GM23338 (cell line): Measurements from ENCODE around the gene KLHL13. TPM values are rescaled to one million over a fixed set of nuclear protein-coding genes. Genes with fewer than 3 reads are reported as not detected.

Source experiments
- ATAC-seq: fragments of 200-7000 bp; cut with Tn5 transposase; 3 replicates; pipeline ENCODE4 v1.9.1; 2020
- DNase-seq: peaks from one replicate; pipeline ENCODE4 v3.0.0-alpha.2; 2015; ENCODE audit warnings: low spot score
- H2AFZ ChIP-seq: fragments of 200-600 bp; sonication (generic); 2 replicates; pipeline ENCODE4 v1.8.0; 2016; ENCODE audit warnings: antibody characterized with exemption, mild to moderate bottlenecking, moderate library complexity
- H3F3A ChIP-seq: fragments of 200-600 bp; sonication (generic); replicated peaks from 2 replicates; pipeline ENCODE4 v1.8.0; 2017; ENCODE audit warnings: antibody characterized with exemption, mixed run types, low read depth
- H3K27ac ChIP-seq: fragments of 200-600 bp; sonication (generic); 2 replicates; pipeline ENCODE4 v1.6.1; 2016; ENCODE audit warnings: low read depth
- H3K27me3 ChIP-seq: fragments of 200-600 bp; sonication (generic); 2 replicates; pipeline ENCODE4 v1.8.0; 2016; ENCODE audit warnings: mild to moderate bottlenecking, mixed run types, moderate library complexity; ENCODE audit not compliant: insufficient read depth
- H3K36me3 ChIP-seq: fragments of 200-600 bp; sonication (generic); 2 replicates; pipeline ENCODE4 v1.8.0; 2016; ENCODE audit warnings: mild to moderate bottlenecking; ENCODE audit not compliant: insufficient read depth
- H3K4me1 ChIP-seq: fragments of 200-600 bp; sonication (generic); 2 replicates; pipeline ENCODE4 v1.8.0; 2016; ENCODE audit warnings: mild to moderate bottlenecking, moderate library complexity; ENCODE audit not compliant: insufficient read depth
- H3K4me2 ChIP-seq: fragments of 200-600 bp; sonication (generic); 2 replicates; pipeline ENCODE4 v1.7.1; 2017; ENCODE audit warnings: mixed run types
- H3K4me3 ChIP-seq: fragments of 200-600 bp; sonication (generic); 2 replicates; pipeline ENCODE4 v1.6.1; 2016; ENCODE audit warnings: mixed run types
- H3K79me2 ChIP-seq: fragments of 200-600 bp; sonication (generic); replicated peaks from 2 replicates; pipeline ENCODE4 v1.8.0; 2017; ENCODE audit warnings: mild to moderate bottlenecking; ENCODE audit not compliant: insufficient read depth
- H3K9me2 ChIP-seq: fragments of 200-600 bp; sonication (generic); 2 replicates; pipeline ENCODE4 v1.8.0; 2017; ENCODE audit not compliant: insufficient read depth
- H4K20me1 ChIP-seq: fragments of 200-600 bp; sonication (generic); replicated peaks from 2 replicates; pipeline ENCODE4 v1.8.0; 2017; ENCODE audit warnings: mild to moderate bottlenecking; ENCODE audit not compliant: insufficient read depth
- H3K27ac Mint-ChIP-seq: 2 replicates; pipeline ENCODE4 v1.8.0; 2020; ENCODE audit warnings: inconsistent platforms, mild to moderate bottlenecking, moderate library complexity, mixed read lengths
- H3K27me3 Mint-ChIP-seq: 3 replicates; pipeline ENCODE4 v1.8.0; 2022; ENCODE audit warnings: low read depth, mild to moderate bottlenecking, moderate library complexity, mixed read lengths, inconsistent platforms; ENCODE audit not compliant: insufficient read depth, poor library complexity
- H3K36me3 Mint-ChIP-seq: 3 replicates; pipeline ENCODE4 v1.8.0; 2021; ENCODE audit warnings: low read depth, mild to moderate bottlenecking, inconsistent platforms, moderate library complexity, mixed read lengths
- H3K4me1 Mint-ChIP-seq: 3 replicates; pipeline ENCODE4 v1.8.0; 2020; ENCODE audit warnings: mild to moderate bottlenecking, inconsistent platforms, mixed read lengths
- H3K4me3 Mint-ChIP-seq: 3 replicates; pipeline ENCODE4 v1.8.0; 2021; ENCODE audit warnings: moderate library complexity, mild to moderate bottlenecking, inconsistent platforms, mixed read lengths
- H3K9me3 Mint-ChIP-seq: 3 replicates; pipeline ENCODE4 v1.8.0; 2020; ENCODE audit warnings: moderate library complexity, mild to moderate bottlenecking, inconsistent platforms, mixed read lengths
- CREB1 ChIP-seq: fragments of 250-450 bp; sonication (Bioruptor Pico); IDR thresholded peaks from 2 replicates; pipeline ENCODE4 v1.5.0; 2020; ENCODE audit warnings: low read depth, mild to moderate bottlenecking, moderate library complexity
- ETS1 ChIP-seq: IDR thresholded peaks from 2 replicates; pipeline ENCODE4 v1.6.1; 2016; ENCODE audit warnings: antibody characterized with exemption
- JUNB ChIP-seq: IDR thresholded peaks from one replicate; pipeline ENCODE4 v1.6.1; 2016; ENCODE audit warnings: antibody characterized with exemption; ENCODE audit not compliant: unreplicated experiment
- NANOG ChIP-seq: IDR thresholded peaks from 2 replicates; pipeline ENCODE4 v1.6.1; 2016; ENCODE audit warnings: antibody characterized with exemption, borderline replicate concordance
- POLR2AphosphoS5 ChIP-seq: IDR thresholded peaks from 2 replicates; pipeline ENCODE4 v1.6.1; 2016; ENCODE audit warnings: antibody characterized with exemption, low read depth
- ZNF114 ChIP-seq: fragments of 250-450 bp; sonication (Bioruptor Pico); IDR thresholded peaks from 2 replicates; pipeline ENCODE4 v1.5.0; 2020; ENCODE audit warnings: mild to moderate bottlenecking, moderate library complexity
- ZNF331 ChIP-seq: fragments of 250-450 bp; sonication (Bioruptor Pico); IDR thresholded peaks from 2 replicates; pipeline ENCODE4 v1.5.0; 2020; ENCODE audit warnings: low read depth, mild to moderate bottlenecking, moderate library complexity
- ZNF462 ChIP-seq: fragments of 250-450 bp; sonication (Bioruptor Pico); IDR thresholded peaks from 2 replicates; pipeline ENCODE4 v1.5.0; 2020; ENCODE audit warnings: mild to moderate bottlenecking, moderate library complexity
- polyA plus RNA-seq: library from polyadenylated mRNA; unstranded; fragments of >200 nt; fragmentation: Nextera tagmentation; extraction: Ambion mirVana; gene quantifications from 2 replicates; pipeline ENCODE4 v1.2.1, GENCODE V29; 2016
- total RNA-seq: library from RNA; depleted of rRNA; stranded (reverse); fragments of >200 nt; shearing (Covaris generic); gene quantifications from 2 replicates; pipeline ENCODE4 v1.2.3, GENCODE V29; 2014

KLHL13 gene
- total and polyA plus RNA-seq, 2 experiments from 2014 or later, result 5.9 to 10.9 TPM

GRCh38 chrX:118039591-118039990 is 77.0 kb downstream of the KLHL13 start (continued):
- TF ChIP-seq ZNF462 (no peak), NANOG (no peak), ETS1 (no peak), CREB1 (CRISPR knock-in tag) (no peak), JUNB (no peak)

- Histone ChIP-seq H2AFZ (no peak overlapping the region), H3K79me2 (no peaks in the 10 kb centered on the region), H4K20me1 (no peaks in the 10 kb centered on the region), H3K36me3 (no peaks in the 10 kb centered on the region), H3K27ac (no peak overlapping the region), H3K4me1 (no peaks in the 10 kb centered on the region), H3K27me3 (no peaks in the 10 kb centered on the region), H3F3A (no peaks in the 10 kb centered on the region), H3K4me2 (no peak overlapping the region), H3K4me3 (no peak overlapping the region), H3K9me2 (no peaks in the 10 kb centered on the region)
- ATAC-seq (no peak), DNase-seq (no peak)
- H3K9me3 Mint-ChIP-seq, result no peaks in the 10 kb centered on the region; the same call in 2 of the 3 replicates
- H3K27ac Mint-ChIP-seq, result no peak overlapping the region
- no peaks in the 10 kb centered on the region; the same call in 1 of the 3 replicates for H3K36me3 Mint-ChIP-seq
- H3K27me3 Mint-ChIP-seq, result no peaks in the 10 kb centered on the region
- H3K4me3 Mint-ChIP-seq, result no peak overlapping the region
- no peaks in the 10 kb centered on the region for H3K4me1 Mint-ChIP-seq
- TF ChIP-seq CREB1 (CRISPR knock-in tag) (no peak), ETS1 (no peak), ZNF114 (CRISPR knock-in tag) (no peak), JUNB (no peak), ZNF331 (CRISPR knock-in tag) (no peak), POLR2AphosphoS5 (no peak)
Measured at GRCh38 chrX:118038614-118039365, 77.8 kb downstream of the KLHL13 start.
